Activated CD8-positive, alpha-beta memory T cell treated with anti-CD3 and anti-CD28 coated beads for 36 hours (primary cell): Measurements from ENCODE around the gene RAPGEF5. TPM values are rescaled to one million over a fixed set of nuclear protein-coding genes. Genes with fewer than 3 reads are reported as not detected.

ENCODE experiments used
- CTCF ChIA-PET: fragments of 350-600 bp; sonication (Branson Sonifier 250); formaldehyde crosslinking; loops from one replicate; lab custom pipeline; 2021; ENCODE audit warnings: antibody characterized with exemption; lab: Charles Lee
- POLR2A ChIA-PET: fragments of 350-600 bp; sonication (Branson Sonifier 250); formaldehyde crosslinking; loops from one replicate; lab custom pipeline; 2021; ENCODE audit warnings: antibody characterized with exemption; lab: Charles Lee
- total RNA-seq, 2 experiments: library from RNA; stranded (reverse); gene quantifications; one replicate each; pipeline ENCODE4 v1.2.3, GENCODE V29; 2021

RAPGEF5 gene
- total RNA-seq, 2 experiments from 2014 or later, result 0.46 to 0.80 TPM

GRCh38 chr7:22320416-22320815, 36.5 kb downstream of the RAPGEF5 start:
- ChIA-PET POLR2A (no interaction called here), CTCF (no interaction called here)

- CTCF ChIA-PET, result interaction anchor here (0.7 kb wide), 1 partner anchor 16 kb away, joined by 3 read pairs; no protein-coding TSS in a partner anchor
- POLR2A ChIA-PET, result no interaction called here
Measured at GRCh38 chr7:22319424-22320403, 37.2 kb downstream of the RAPGEF5 start.

GRCh38 chr7:22318376-22318775, 38.6 kb downstream of the RAPGEF5 start:
- ChIA-PET CTCF (no interaction called here), POLR2A (no interaction called here)

- ChIA-PET CTCF (no interaction called here), POLR2A (no interaction called here)
Measured at GRCh38 chr7:22317632-22318031, 39.3 kb downstream of the RAPGEF5 start.

GRCh38 chr7:22316914-22317313, 40.0 kb downstream of the RAPGEF5 start:
- CTCF ChIA-PET, result no interaction called here
- POLR2A ChIA-PET, result no interaction called here

GRCh38 chr7:22307816-22308215, 49.1 kb downstream of the RAPGEF5 start:
- CTCF ChIA-PET, result no interaction called here
- POLR2A ChIA-PET, result no interaction called here

- ChIA-PET POLR2A (no interaction called here), CTCF (no interaction called here)
Measured at GRCh38 chr7:22305706-22306105, 51.2 kb downstream of the RAPGEF5 start.

- ChIA-PET CTCF (no interaction called here), POLR2A (no interaction called here)
Measured at GRCh38 chr7:22302951-22303423, 54.0 kb downstream of the RAPGEF5 start.

- CTCF ChIA-PET, result no interaction called here
- POLR2A ChIA-PET, result no interaction called here
Measured at GRCh38 chr7:22302193-22302592, 54.8 kb downstream of the RAPGEF5 start.

GRCh38 chr7:22301790-22302189, 55.2 kb downstream of the RAPGEF5 start:
- POLR2A ChIA-PET, result no interaction called here
- CTCF ChIA-PET, result no interaction called here

- ChIA-PET CTCF (no interaction called here), POLR2A (no interaction called here)
Measured at GRCh38 chr7:22300839-22301238, 56.1 kb downstream of the RAPGEF5 start.

- CTCF ChIA-PET, result no interaction called here
- POLR2A ChIA-PET, result no interaction called here
Measured at GRCh38 chr7:22296916-22297315, 60.0 kb downstream of the RAPGEF5 start.

- ChIA-PET POLR2A (no interaction called here), CTCF (no interaction called here)
Measured at GRCh38 chr7:22296265-22296566, 60.7 kb downstream of the RAPGEF5 start.

- ChIA-PET CTCF (no interaction called here), POLR2A (no interaction called here)
Measured at GRCh38 chr7:22295402-22296264, 61.3 kb downstream of the RAPGEF5 start.

GRCh38 chr7:22292531-22292930, 64.4 kb downstream of the RAPGEF5 start:
- ChIA-PET CTCF (no interaction called here), POLR2A (no interaction called here)

- ChIA-PET CTCF (no interaction called here), POLR2A (no interaction called here)
Measured at GRCh38 chr7:22291977-22292376, 65.0 kb downstream of the RAPGEF5 start.

GRCh38 chr7:22288202-22288601, 68.8 kb downstream of the RAPGEF5 start:
- POLR2A ChIA-PET, result no interaction called here
- CTCF ChIA-PET, result no interaction called here

- CTCF ChIA-PET, result interaction anchor here (0.5 kb wide), 1 partner anchor 1459 kb away, joined by 3 read pairs; no protein-coding TSS in a partner anchor
- POLR2A ChIA-PET, result no interaction called here
Measured at GRCh38 chr7:22287412-22287811, 69.5 kb downstream of the RAPGEF5 start.

GRCh38 chr7:22286436-22286835, 70.5 kb downstream of the RAPGEF5 start:
- POLR2A ChIA-PET, result no interaction called here

GRCh38 chr7:22281481-22281880, 75.5 kb downstream of the RAPGEF5 start:
- CTCF ChIA-PET, result no interaction called here
- POLR2A ChIA-PET, result no interaction called here

More at GRCh38 chr7:22286436-22286835, 70.5 kb downstream of the RAPGEF5 start:
- CTCF ChIA-PET, result no interaction called here
